Measurements from ENCODE around the gene ATRN. TPM values are rescaled to one million over a fixed set of nuclear protein-coding genes. Genes with fewer than 3 reads are reported as not detected.

The ATRN gene
- total RNA-seq, 2 experiments from 2014 or later, result 6.8 to 7.6 TPM

DNA sequence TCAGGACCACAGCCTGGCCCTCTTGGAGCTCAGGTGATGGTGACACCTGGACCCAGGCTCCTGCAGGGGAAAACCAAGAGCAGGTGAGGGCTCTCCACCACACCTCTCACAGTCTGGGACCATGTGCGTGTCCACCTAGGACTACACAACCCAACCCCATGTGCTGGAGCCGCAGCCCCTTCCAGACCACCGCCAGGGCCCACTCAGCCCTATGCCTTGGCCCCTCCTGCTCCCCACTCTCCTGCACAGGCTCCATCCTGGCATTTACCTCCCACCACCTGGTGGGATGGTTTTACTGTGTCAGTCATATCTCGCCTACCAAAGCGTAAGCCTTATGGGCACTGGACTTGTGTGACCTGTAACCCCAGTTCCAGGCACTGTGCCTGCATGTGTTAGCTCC is 224.0 kb downstream of the ATRN start:
- H3K36me3 Mint-ChIP-seq (ENCODE audit: low read depth), result no peaks in the 10 kb centered on the region
- no peaks in the 10 kb centered on the region for H3K9me3 Mint-ChIP-seq (ENCODE audit: low read depth)
- no peaks in the 10 kb centered on the region for H3K4me1 Mint-ChIP-seq
- ChIA-PET CTCF (interaction anchor here (0.8 to 3.0 kb wide), 4 partner anchors 8 to 46 kb away, joined by 3 to 18 read pairs (median 4); no protein-coding TSS in a partner anchor), POLR2A (interaction anchor here (0.6 kb wide), 1 partner anchor 493 kb away, joined by 10 read pairs; no protein-coding TSS in a partner anchor)
- intact Hi-C loops (cut with DNase I, micrococcal nuclease), result loop anchor here in 1 of 2 experiments (5.0 kb wide), 1 partner anchor 167 kb away; no protein-coding TSS in a partner anchor
- H3K27ac Mint-ChIP-seq, result no peak overlapping the region
- H3K4me3 Mint-ChIP-seq, result no peak overlapping the region
- no peaks in the 10 kb centered on the region for H3K27me3 Mint-ChIP-seq
- ATAC-seq (no peak), DNase-seq (no peak)

DNA sequence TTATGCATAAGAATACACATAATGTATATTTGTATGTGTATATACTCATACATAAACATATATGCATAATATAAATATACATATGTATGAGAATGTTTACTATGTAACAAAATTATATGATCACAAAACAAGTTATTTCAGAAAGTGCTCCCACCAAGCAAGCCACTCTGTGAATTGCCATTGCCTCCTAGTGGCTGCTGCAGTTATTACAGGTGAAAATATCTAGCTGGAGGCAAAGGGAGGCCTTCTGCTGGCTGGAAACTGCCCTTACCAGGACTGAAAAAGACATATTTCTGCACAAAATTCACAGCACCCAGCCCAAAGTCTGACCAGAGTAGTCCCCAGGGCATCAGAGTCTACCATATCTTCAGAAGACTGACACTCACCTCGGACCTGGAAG is 225.4 kb downstream of the ATRN start:
- Mint-ChIP-seq H3K27ac (no peak overlapping the region), H3K36me3 (ENCODE audit: low read depth) (no peaks in the 10 kb centered on the region), H3K4me3 (no peak overlapping the region), H3K9me3 (ENCODE audit: low read depth) (no peaks in the 10 kb centered on the region), H3K4me1 (no peaks in the 10 kb centered on the region), H3K27me3 (no peaks in the 10 kb centered on the region)
- ChIA-PET CTCF (interaction anchor here (0.6 to 3.0 kb wide), 10 partner anchors 9 to 511 kb away, joined by 3 to 18 read pairs (median 4); partner anchors contain the start of gene SIGLEC1), POLR2A (no interaction called here)
- peak; percentile 27 for DNase-seq
- intact Hi-C loops (cut with DNase I, micrococcal nuclease), result no loop called here
- ATAC-seq, result no peak

DNA sequence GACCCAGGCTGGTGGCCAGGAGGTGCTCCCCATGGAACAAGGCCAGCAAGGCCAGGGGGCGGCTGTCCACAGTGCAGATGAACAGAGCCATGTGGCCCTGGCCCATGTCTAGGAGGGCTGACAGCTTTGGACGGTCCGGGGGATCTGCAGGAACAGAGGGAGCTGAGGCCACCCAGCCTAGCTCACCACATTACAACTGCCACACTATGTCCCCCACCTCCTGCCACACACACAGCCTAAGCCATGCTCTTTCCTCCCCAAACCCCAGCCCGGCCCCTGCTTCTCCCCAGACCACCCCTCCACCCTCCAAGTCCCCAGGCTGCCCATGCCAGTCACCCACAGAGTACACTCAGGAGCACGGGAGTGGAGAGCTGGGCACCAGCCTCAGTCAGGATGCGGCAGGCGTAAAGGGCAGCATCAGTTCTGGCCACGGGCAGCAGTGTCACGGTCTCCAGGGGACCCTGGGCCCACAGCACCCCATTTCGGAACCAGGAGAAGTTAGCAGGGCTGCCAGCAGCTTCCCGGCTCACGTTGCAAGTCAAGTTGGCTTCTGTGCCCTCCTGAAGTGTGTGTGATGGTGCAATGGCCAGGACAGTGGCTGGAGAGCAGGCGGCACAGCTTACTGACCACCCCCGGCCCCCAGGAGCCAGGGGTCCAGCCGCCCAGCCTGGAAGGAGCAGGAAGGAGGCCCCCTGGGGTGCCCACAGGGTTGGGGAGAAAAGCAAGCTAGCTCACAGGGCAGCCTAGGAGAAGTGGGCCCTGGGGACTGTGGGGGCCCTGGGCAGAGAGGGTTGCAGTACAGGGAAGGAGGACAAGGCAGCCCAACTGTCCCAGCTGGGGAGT is 226.1 kb downstream of the ATRN start:
- ChIA-PET POLR2A (no interaction called here), CTCF (interaction anchor here (0.6 to 3.0 kb wide), 10 partner anchors 10 to 444 kb away, joined by 3 to 18 read pairs (median 5); partner anchors contain the start of gene SIGLEC1)
- no peak for ATAC-seq

DNA sequence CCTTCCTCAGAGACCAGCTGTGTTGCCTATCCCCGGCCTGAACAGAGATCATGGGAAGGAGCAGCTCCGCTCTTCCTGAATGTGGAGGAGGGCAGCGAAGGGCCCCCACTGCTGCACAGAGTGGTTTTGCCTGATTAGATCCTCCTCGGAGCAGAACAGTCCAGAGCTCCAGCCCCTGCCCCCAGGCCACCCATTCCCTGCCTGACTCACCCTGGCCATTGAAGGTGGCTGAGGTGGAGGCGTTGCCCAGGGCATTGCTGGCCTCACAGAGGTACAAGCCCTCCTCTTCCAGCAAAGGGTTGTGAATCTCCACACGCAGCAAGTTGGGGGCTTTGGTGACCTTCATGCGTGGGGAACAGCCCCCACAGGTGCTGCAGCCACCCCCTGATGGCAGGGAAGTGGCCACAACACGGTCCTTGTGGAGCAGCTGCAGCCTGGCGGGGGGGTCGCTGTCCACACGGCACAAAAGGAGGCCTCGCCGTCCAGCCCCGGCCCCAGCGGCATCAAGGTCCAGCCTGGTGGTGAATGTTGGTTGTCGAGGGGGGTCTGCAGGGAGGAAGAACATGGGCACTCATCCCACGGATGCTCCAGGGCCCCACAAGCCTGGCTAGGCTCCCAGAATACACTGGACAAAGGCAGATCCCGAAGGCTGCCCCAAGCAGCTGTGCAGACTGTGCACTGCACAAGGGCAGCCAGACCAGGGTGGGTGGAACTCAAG is 226.9 kb downstream of the ATRN start:
- intact Hi-C loops (cut with DNase I, micrococcal nuclease), result no loop called here
- POLR2A ChIA-PET, result no interaction called here
- Mint-ChIP-seq H3K27ac (no peak overlapping the region), H3K4me3 (no peak overlapping the region), H3K4me1 (no peaks in the 10 kb centered on the region), H3K27me3 (no peaks in the 10 kb centered on the region), H3K36me3 (ENCODE audit: low read depth) (no peaks in the 10 kb centered on the region), H3K9me3 (ENCODE audit: low read depth) (no peaks in the 10 kb centered on the region)
- ATAC-seq (no peak), DNase-seq (no peak)
- CTCF ChIA-PET, result interaction anchor here (0.5 to 2.9 kb wide), 4 partner anchors 10 to 190 kb away, joined by 3 to 16 read pairs (median 4); no protein-coding TSS in a partner anchor

More for the DNA sequence above, 226.1 kb downstream of the ATRN start:
- Mint-ChIP-seq H3K27ac (no peak overlapping the region), H3K4me1 (no peaks in the 10 kb centered on the region), H3K36me3 (ENCODE audit: low read depth) (no peaks in the 10 kb centered on the region), H3K9me3 (ENCODE audit: low read depth) (no peaks in the 10 kb centered on the region), H3K27me3 (no peaks in the 10 kb centered on the region), H3K4me3 (no peak overlapping the region)
- DNase-seq, result no peak
- intact Hi-C loops (cut with DNase I, micrococcal nuclease), result no loop called here

DNA sequence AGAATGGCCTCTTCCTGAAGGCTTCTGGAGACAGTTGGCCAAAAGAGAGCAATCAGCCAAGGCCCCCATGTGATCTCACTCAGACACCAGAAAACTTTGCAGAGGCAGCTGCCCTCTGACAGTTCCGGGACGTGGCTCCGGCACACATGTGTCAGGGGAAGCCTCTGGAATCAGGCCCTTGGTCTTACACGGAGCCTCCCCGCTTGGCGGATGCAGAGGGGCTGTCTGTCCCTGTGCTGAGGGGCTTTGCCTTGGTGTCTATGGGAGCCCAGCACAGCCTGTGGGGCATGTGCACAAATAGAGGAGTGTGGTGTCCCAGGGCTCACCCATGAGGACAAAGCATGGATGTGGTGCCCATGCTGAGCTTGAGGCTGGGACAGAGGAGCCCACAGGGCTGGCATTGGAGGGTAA is 227.8 kb downstream of the ATRN start:
- Mint-ChIP-seq H3K36me3 (ENCODE audit: low read depth) (no peaks in the 10 kb centered on the region), H3K27ac (no peak overlapping the region), H3K9me3 (ENCODE audit: low read depth) (no peaks in the 10 kb centered on the region), H3K4me1 (no peaks in the 10 kb centered on the region), H3K4me3 (no peak overlapping the region), H3K27me3 (peaks cover under 1% of the 10 kb centered on the region)
- ChIA-PET POLR2A (no interaction called here), CTCF (interaction anchor here (0.8 to 2.9 kb wide), 4 partner anchors 11 to 231 kb away, joined by 3 to 16 read pairs (median 3); no protein-coding TSS in a partner anchor)
- DNase-seq (no peak), ATAC-seq (no peak)
- intact Hi-C loops (cut with DNase I, micrococcal nuclease), result no loop called here

DNA sequence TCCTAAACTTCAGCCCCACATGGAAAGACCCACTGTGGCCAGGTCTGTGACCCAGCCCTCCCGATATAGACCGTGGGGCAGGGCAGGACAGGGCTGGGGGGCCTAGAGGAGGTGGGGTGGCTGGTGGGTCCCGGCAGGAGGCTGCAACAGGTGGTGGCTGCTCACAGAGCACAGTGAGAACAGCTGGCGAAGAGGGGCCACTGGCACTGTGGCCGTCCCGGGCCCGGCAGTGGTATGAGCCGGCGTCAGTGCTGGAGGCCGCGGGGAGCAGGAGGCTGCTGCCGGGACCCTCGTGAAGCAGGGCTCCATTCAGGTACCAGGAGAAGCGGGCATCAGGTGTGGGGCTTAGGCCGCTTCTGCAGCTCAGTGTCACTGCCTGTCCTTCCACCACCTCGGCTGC is 228.2 kb downstream of the ATRN start:
- ATAC-seq (no peak), DNase-seq (no peak)
- Mint-ChIP-seq H3K4me3 (no peak overlapping the region), H3K27me3 (peaks cover 3% of the 10 kb centered on the region), H3K9me3 (ENCODE audit: low read depth) (no peaks in the 10 kb centered on the region), H3K27ac (no peak overlapping the region), H3K4me1 (no peaks in the 10 kb centered on the region), H3K36me3 (ENCODE audit: low read depth) (no peaks in the 10 kb centered on the region)
- CTCF ChIA-PET, result interaction anchor here (0.8 to 1.7 kb wide), 4 partner anchors 9 to 231 kb away, joined by 3 to 6 read pairs (median 3); no protein-coding TSS in a partner anchor
- POLR2A ChIA-PET, result interaction anchor here (0.5 kb wide), 1 partner anchor 58 kb away, joined by 16 read pairs; no protein-coding TSS in a partner anchor
- intact Hi-C loops (cut with DNase I, micrococcal nuclease), result no loop called here

Other genes with a start within 250 kb of the ATRN start
- gene SLC4A11, start 231.8 kb upstream of the ATRN start, total RNA-seq, result under 1 TPM; 0.60 to 0.66 TPM
- 1 to 10 TPM; 1.3 to 1.8 TPM for gene DNAAF9, start 63.3 kb upstream of the ATRN start, total RNA-seq
- gene GFRA4, start 192.4 kb downstream of the ATRN start, total RNA-seq, result not detected
- gene ADAM33, start 211.0 kb downstream of the ATRN start, total RNA-seq, result not detected
- not detected for gene SIGLEC1, start 241.6 kb downstream of the ATRN start, total RNA-seq

Data from activated CD4-positive, alpha-beta T cell treated with anti-CD3 and anti-CD28 coated beads for 36 hours (primary cell).